ENCODE measurements around the gene BTBD9. TPM values are rescaled to one million over a fixed set of nuclear protein-coding genes. Genes with fewer than 3 reads are reported as not detected.

Gene BTBD9
- polyA plus RNA-seq, 1 experiment: 5.4 TPM

- no peak overlapping the region for H3K4me3 ChIP-seq (ENCODE audit: low read depth, low read length)
- ChIA-PET CTCF (no interaction called here), POLR2A (no interaction called here)
- H3K27me3 ChIP-seq (ENCODE audit: control insufficient read depth, insufficient read depth, low read length): no peaks in the 10 kb centered on the region
- H3K36me3 ChIP-seq (ENCODE audit: control insufficient read depth, insufficient read depth, low read length): peaks cover 2% of the 10 kb centered on the region; the same call in 1 of the 2 replicates
- no peak for DNase-seq (ENCODE audit: low read depth)
- TF ChIP-seq, protein P1, sequence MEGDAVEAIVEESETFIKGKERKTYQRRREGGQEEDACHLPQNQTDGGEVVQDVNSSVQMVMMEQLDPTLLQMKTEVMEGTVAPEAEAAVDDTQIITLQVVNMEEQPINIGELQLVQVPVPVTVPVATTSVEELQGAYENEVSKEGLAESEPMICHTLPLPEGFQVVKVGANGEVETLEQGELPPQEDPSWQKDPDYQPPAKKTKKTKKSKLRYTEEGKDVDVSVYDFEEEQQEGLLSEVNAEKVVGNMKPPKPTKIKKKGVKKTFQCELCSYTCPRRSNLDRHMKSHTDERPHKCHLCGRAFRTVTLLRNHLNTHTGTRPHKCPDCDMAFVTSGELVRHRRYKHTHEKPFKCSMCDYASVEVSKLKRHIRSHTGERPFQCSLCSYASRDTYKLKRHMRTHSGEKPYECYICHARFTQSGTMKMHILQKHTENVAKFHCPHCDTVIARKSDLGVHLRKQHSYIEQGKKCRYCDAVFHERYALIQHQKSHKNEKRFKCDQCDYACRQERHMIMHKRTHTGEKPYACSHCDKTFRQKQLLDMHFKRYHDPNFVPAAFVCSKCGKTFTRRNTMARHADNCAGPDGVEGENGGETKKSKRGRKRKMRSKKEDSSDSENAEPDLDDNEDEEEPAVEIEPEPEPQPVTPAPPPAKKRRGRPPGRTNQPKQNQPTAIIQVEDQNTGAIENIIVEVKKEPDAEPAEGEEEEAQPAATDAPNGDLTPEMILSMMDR (IDR thresholded peaks at IDR 0.05; ENCODE audit: insufficient read depth, low read depth, low read length): no peak
These were observed 466.9 kb downstream of the BTBD9 start for GRCh38 chr6:38172739-38173410.

- Histone ChIP-seq H3K36me3 (ENCODE audit: control insufficient read depth, insufficient read depth, low read length) (peaks cover 2% of the 10 kb centered on the region; the same call in 1 of the 2 replicates), H3K27me3 (ENCODE audit: control insufficient read depth, insufficient read depth, low read length) (no peaks in the 10 kb centered on the region), H3K4me3 (ENCODE audit: low read depth, low read length) (no peak overlapping the region)
- ChIA-PET CTCF (no interaction called here), POLR2A (interaction anchor here (0.5 kb wide), 1 partner anchor 99 kb away, joined by 4 read pairs; no protein-coding TSS in a partner anchor)
- TF ChIP-seq, protein P1 (IDR thresholded peaks at IDR 0.05; ENCODE audit: insufficient read depth, low read depth, low read length): no peak
- DNase-seq (ENCODE audit: low read depth): no peak
These were observed 467.6 kb downstream of the BTBD9 start for GRCh38 chr6:38171997-38172738.

DNA sequence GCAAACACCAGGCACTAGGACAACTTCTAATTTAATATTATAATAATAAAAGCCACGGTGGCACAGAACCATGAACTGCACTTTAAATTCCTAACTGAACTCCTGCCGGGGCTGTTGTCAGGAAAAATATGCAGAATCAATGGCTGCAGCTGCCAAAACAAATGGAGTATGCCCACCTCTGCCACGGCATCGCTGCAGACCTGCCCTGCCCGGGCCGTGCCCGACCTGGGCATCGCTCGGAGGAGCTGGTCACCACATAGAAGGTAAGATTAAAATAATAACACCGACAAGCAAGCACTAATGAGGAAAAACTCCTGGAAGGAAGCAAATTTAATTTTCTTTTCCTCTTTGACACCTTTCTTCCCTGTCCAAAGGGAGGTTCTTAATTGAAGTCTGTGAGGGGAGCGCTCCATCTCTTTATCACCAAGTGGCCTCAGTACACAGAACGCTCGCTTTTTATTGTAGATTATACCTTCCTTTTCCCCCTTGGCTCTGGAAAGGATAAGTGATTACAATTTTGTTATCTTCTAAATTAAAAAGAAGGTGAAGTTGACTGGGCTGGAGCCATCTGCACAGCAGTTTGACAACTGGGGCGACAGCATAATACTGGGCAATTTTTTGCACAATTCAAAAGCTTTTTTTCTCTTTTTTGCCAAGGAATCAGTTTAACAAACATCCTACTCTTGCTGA, 468.9 kb downstream of the BTBD9 start:
- TF ChIP-seq, protein P1 (IDR thresholded peaks at IDR 0.05; ENCODE audit: insufficient read depth, low read depth, low read length): no peak
- no peaks in the 10 kb centered on the region for H3K27me3 ChIP-seq (ENCODE audit: control insufficient read depth, insufficient read depth, low read length)
- H3K4me3 ChIP-seq (ENCODE audit: low read depth, low read length): no peak overlapping the region
- H3K36me3 ChIP-seq (ENCODE audit: control insufficient read depth, insufficient read depth, low read length): peaks cover 2% of the 10 kb centered on the region; the same call in 1 of the 2 replicates
- CTCF ChIA-PET: no interaction called here
- DNase-seq (ENCODE audit: low read depth): no peak
- POLR2A ChIA-PET: no interaction called here

DNA sequence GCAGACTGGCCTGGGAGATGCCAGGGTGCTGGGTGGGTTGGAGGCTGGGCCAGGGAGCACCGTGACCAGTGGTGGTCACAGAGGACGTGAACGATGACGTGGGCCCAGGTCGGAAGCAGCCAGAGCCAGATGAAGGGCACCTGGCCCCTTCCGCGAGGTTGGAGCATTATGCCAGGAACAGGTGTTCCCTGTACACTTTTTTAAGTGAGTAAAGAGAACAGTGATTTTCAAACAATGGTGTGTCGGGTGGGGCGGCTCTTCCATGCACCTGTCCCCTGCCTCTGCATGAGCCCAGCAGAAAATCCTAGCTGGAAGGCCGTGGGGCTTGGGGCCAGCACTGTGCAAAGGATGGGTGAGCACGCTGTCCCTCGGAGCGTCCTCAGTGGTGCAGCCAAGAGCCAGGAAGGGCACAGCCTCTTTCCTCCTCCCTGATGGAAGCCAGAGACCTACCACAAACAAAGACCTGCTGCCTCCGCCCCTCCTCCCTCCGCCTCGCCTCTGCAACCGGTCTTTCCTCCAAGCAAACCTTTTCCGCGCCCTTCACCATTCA, 469.7 kb downstream of the BTBD9 start:
- CTCF ChIA-PET: no interaction called here
- POLR2A ChIA-PET: no interaction called here

More for the DNA sequence above, 469.7 kb downstream of the BTBD9 start:
- H3K27me3 ChIP-seq (ENCODE audit: control insufficient read depth, insufficient read depth, low read length): no peaks in the 10 kb centered on the region
- no peak overlapping the region for H3K4me3 ChIP-seq (ENCODE audit: low read depth, low read length)
- H3K36me3 ChIP-seq (ENCODE audit: control insufficient read depth, insufficient read depth, low read length): peaks cover 2% of the 10 kb centered on the region; the same call in 1 of the 2 replicates
- no peak for DNase-seq (ENCODE audit: low read depth)
- TF ChIP-seq, protein P1 (IDR thresholded peaks at IDR 0.05; ENCODE audit: insufficient read depth, low read depth, low read length): no peak

All from BJ (cell line).